K562 (cell line): ENCODE results near the gene COL5A1. TPM values are rescaled to one million over a fixed set of nuclear protein-coding genes. Genes with fewer than 3 reads are reported as not detected.

Experiments
- ATAC-seq: fragments of 200-7000 bp; cut with Tn5 transposase; 3 replicates; pipeline ENCODE4 v1.9.1; 2020; ENCODE audit warnings: moderate library complexity
- BruUV-seq: library from RNA; stranded (reverse); fragments of 400-500 nt; replicated peaks from 2 replicates; lab custom pipeline; 2021; lab: Mats Ljungman, UMichigan
- CTCF ChIA-PET: fragments of 300-600 bp; formaldehyde crosslinking; extraction: SDS; loops from one replicate; lab custom pipeline; 2021; ENCODE audit warnings: low intra/inter-chr PET ratio; lab: Yijun Ruan, JAX
- POLR2A ChIA-PET: fragments of 300-600, 350-650 bp; sonication (Branson Sonifier 250); formaldehyde crosslinking; extraction: SDS; loops from one replicate; lab custom pipeline; 2021; ENCODE audit warnings: antibody characterized with exemption, inconsistent platforms; lab: Yijun Ruan, JAX
- DNase-seq, 4 experiments: peaks; one replicate each; pipeline versions ENCODE4 v3.0.0 to v3.0.0-alpha.2; 2011 to 2018; ENCODE audit warnings: low spot score in 3 of 4, mixed read lengths in 3 of 4; ENCODE audit errors: extremely low read depth in 1 of 4
- FAIRE-seq: peaks from 2 replicates; lab custom pipeline; 2011; peaks lifted over from hg19 to GRCh38; lab: Jason Lieb, UNC
- H2AFZ ChIP-seq: 2 replicates; pipeline ENCODE4 v1.6.0; 2011; ENCODE audit warnings: low read depth, low read length, control low read depth, inconsistent platforms
- H3K27ac ChIP-seq: fragments of 200-600 bp; 3 replicates; pipeline ENCODE4 v1.8.0; 2011; ENCODE audit warnings: low read depth, mild to moderate bottlenecking, control low read depth, inconsistent platforms, low read length, moderate library complexity, mixed read lengths; ENCODE audit errors: extremely low read depth
- H3K27me3 ChIP-seq, 2 experiments: fragments of 300-600 bp in 1 of 2; 2 replicates in 1 of 2; 3 replicates in 1 of 2; pipeline versions ENCODE4 v1.6.0 to v1.8.0; 2011; ENCODE audit warnings: inconsistent platforms in 2 of 2, low read length in 2 of 2, mild to moderate bottlenecking in 1 of 2, mixed read lengths in 1 of 2, moderate library complexity in 1 of 2; ENCODE audit not compliant: control insufficient read depth in 2 of 2, insufficient read depth in 2 of 2
- H3K36me3 ChIP-seq: fragments of 300-600 bp; 3 replicates; pipeline ENCODE4 v1.8.0; 2011; ENCODE audit warnings: mild to moderate bottlenecking, low read length, inconsistent platforms; ENCODE audit not compliant: control insufficient read depth, insufficient read depth
- H3K4me1 ChIP-seq, 2 experiments: fragments of 200-600 bp in 1 of 2; replicated peaks in 1 of 2; 2 replicates in 1 of 2; 3 replicates in 1 of 2; pipeline versions ENCODE4 v1.5.1 to v1.8.0; 2011; ENCODE audit warnings: inconsistent platforms in 2 of 2, low read length in 2 of 2, mild to moderate bottlenecking in 1 of 2, mixed read lengths in 1 of 2, moderate library complexity in 1 of 2; ENCODE audit not compliant: control insufficient read depth in 2 of 2, insufficient read depth in 2 of 2
- H3K4me2 ChIP-seq: 2 replicates; pipeline ENCODE4 v1.6.1; 2011; ENCODE audit warnings: low read length, control low read depth, inconsistent platforms, mixed read lengths; ENCODE audit not compliant: insufficient read depth
- H3K4me3 ChIP-seq: fragments of 200-600 bp; sonication (generic), shearing (Covaris generic); 2 replicates; pipeline ENCODE4 v1.5.1; 2016; ENCODE audit warnings: control low read depth, inconsistent platforms
- H3K79me2 ChIP-seq: fragments of 200-600 bp; 3 replicates; pipeline ENCODE4 v1.8.0; 2011; ENCODE audit warnings: low read length, inconsistent platforms; ENCODE audit not compliant: control insufficient read depth, insufficient read depth
- H3K9ac ChIP-seq, 2 experiments: 2 replicates each; pipeline versions ENCODE4 v1.6.0 to v1.6.1; 2011; ENCODE audit warnings: low read depth in 2 of 2, low read length in 2 of 2, control low read depth in 1 of 2, inconsistent platforms in 1 of 2, mild to moderate bottlenecking in 1 of 2, mixed read lengths in 1 of 2; ENCODE audit not compliant: insufficient read depth in 1 of 2
- H3K9me1 ChIP-seq: one replicate; pipeline ENCODE4 v1.6.0; 2011; ENCODE audit warnings: inconsistent platforms, mild to moderate bottlenecking, low read length, moderate library complexity; ENCODE audit not compliant: control insufficient read depth, insufficient read depth
- H3K9me3 ChIP-seq: replicated peaks from 2 replicates; pipeline ENCODE4 v1.5.1; 2011; ENCODE audit warnings: low read depth, low read length, inconsistent platforms; ENCODE audit not compliant: control insufficient read depth, insufficient read depth
- H4K20me1 ChIP-seq: replicated peaks from 2 replicates; pipeline ENCODE4 v1.6.1; 2011; ENCODE audit warnings: low read length, inconsistent platforms, mixed read lengths; ENCODE audit not compliant: control insufficient read depth, insufficient read depth
- WGBS: fragments of 100-300 bp; shearing (Covaris generic); methylation state at CpG from one replicate; pipeline ENCODE4 v1.1.6; 2016; ENCODE audit warnings: low coverage, mixed read lengths; ENCODE audit not compliant: insufficient coverage; ENCODE audit errors: missing lambda C conversion rate; 5-methylcytosine and 5-hydroxymethylcytosine counted together
- in situ Hi-C: fragments of 300-500 bp; cut with MboI; formaldehyde crosslinking; loops from 4 replicates; pipeline ENCODE4 v1.15.0; 2018; ENCODE audit warnings: inconsistent platforms, mixed read lengths
- intact Hi-C: fragments of 100-400 bp; cut with micrococcal nuclease; formaldehyde crosslinking; loops from 2 replicates; pipeline ENCODE4 v1.14.2; 2022
- polyA plus RNA-seq, 8 experiments: library from polyadenylated mRNA; depleted of rRNA in 4 of 8; stranded (reverse) in 5 of 8; unstranded in 3 of 8; fragments of >200 nt; fragmentation: Nextera tagmentation in 2 of 8; fragmentation: Illumina TruSeq in 1 of 8; extraction: Ambion mirVana in 2 of 8; extraction: Trizol in 1 of 8; gene quantifications; 2 replicates each; pipeline versions ENCODE4 v1.2.1 to v1.2.3, GENCODE V29; 2011 to 2014; ENCODE audit warnings: inconsistent platforms in 1 of 8, missing spikeins in 1 of 8
- total RNA-seq, 7 experiments: library from RNA; depleted of rRNA in 6 of 7; stranded (reverse); fragments of >200 nt in 6 of 7; fragmentation: Illumina TruSeq in 2 of 7; extraction: Trizol in 2 of 7; gene quantifications; 2 replicates each; pipeline versions ENCODE4 v1.2.1 to v1.2.3, GENCODE V29; 2011 to 2021; ENCODE audit warnings: low replicate concordance in 1 of 7
- TF ChIP-seq, protein P1 (sequence below): IDR thresholded peaks from 3 replicates; pipeline ENCODE4 v1.6.1; 2011; ENCODE audit warnings: borderline replicate concordance, mild to moderate bottlenecking; ENCODE audit not compliant: insufficient read length, insufficient read depth

Gene COL5A1
- total and polyA plus RNA-seq, 9 of the 15 experiments (the other 6 are each of a cell fraction or from before 2014, with no cell fraction given): under 0.01 to 0.13 (median 0.04) TPM; not detected in 6

DNA sequence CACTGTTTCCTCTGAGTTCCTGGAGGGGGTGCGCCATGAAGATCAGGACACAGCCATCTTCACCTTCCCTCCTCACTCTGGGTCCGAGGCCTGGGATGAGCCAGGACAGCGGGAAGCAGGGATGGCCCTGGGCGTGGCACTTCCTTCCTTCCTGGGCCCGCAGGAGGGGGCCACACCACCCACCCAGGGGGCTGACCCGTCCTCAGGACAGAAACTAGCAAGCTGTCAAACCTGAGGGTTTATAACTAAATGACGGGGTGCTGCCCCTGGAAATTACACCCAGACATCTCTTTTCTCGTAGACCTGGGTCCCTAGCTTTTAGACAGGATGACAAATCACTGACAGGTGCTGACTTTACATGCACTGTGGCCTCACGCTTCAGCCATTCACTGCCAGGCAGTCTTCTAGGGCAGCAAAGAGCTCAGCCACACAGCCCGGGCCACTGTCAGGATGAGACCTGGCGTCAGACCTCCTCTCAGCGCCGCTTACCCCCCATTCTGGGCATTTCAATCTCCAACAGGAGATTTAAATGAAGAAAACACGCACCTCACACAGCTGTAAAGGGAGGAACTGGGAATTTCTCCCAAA lies 247.1 kb downstream of the COL5A1 start:
- in situ Hi-C loops: no loop called here
- ATAC-seq (no peak), DNase-seq (no peak), FAIRE-seq (no peak)
- Histone ChIP-seq H3K36me3 (no peaks in the 10 kb centered on the region), H3K27me3 (peaks cover 18 to 51% of the 10 kb centered on the region in 2 experiments), H3K9me1 (no peaks in the 10 kb centered on the region), H3K79me2 (no peaks in the 10 kb centered on the region), H3K9ac (no peak overlapping the region), H3K4me1 (no peaks in the 10 kb centered on the region), H3K27ac (no peak overlapping the region), H3K4me3 (no peak overlapping the region), H3K4me2 (no peak overlapping the region), H4K20me1 (0 out of 2 replicates have a peak, but pooled peaks cover 3% of the 10 kb centered on the region), H3K9me3 (no peaks in the 10 kb centered on the region), H2AFZ (no peak overlapping the region)
- under 1% methylated on average over 14 of the region's 14 CpGs for WGBS
- no TSS peak for BruUV-seq
- intact Hi-C loops: no loop called here
- CTCF ChIA-PET: no interaction called here
- TF ChIP-seq, protein P1, sequence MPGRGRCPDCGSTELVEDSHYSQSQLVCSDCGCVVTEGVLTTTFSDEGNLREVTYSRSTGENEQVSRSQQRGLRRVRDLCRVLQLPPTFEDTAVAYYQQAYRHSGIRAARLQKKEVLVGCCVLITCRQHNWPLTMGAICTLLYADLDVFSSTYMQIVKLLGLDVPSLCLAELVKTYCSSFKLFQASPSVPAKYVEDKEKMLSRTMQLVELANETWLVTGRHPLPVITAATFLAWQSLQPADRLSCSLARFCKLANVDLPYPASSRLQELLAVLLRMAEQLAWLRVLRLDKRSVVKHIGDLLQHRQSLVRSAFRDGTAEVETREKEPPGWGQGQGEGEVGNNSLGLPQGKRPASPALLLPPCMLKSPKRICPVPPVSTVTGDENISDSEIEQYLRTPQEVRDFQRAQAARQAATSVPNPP: no peak
- POLR2A ChIA-PET: interaction anchor here (0.9 kb wide), 1 partner anchor 8 kb away, joined by 3 read pairs; the partner anchor contains the start of gene FCN2
